HG03025 (cell line): ENCODE results near the gene IRF6.

Experiments
- ATAC-seq: cut with Tn5 transposase; IDR thresholded peaks from one replicate; pipeline ENCODE4 v1.9.1; 2021; ENCODE audit warnings: mild to moderate bottlenecking, moderate library complexity; ENCODE audit not compliant: unreplicated experiment, low FRiP score

IRF6 gene

DNA sequence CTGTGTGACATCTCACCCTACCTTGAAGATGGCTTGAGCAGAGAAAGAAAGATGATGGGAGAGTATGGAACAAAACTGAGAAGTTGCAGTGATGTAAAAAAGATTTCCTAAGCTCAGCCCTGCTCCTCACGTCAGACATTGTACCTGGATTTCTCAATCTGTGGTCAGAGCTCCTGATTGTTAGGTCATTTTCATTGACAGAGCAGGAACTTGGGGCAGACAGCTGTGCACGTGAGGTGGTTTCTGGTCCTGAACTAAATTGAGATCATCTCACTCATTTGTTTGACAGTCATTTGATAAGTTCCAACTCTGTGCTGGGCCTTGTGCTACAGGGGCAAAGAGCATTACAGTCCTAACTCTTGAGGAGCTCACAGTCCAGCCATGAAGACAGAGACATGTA is 39.9 kb downstream of the IRF6 start:
- ATAC-seq: no peak

- ATAC-seq: no peak
These were observed 44.8 kb downstream of the IRF6 start for GRCh38 chr1:209761011-209761635.

DNA sequence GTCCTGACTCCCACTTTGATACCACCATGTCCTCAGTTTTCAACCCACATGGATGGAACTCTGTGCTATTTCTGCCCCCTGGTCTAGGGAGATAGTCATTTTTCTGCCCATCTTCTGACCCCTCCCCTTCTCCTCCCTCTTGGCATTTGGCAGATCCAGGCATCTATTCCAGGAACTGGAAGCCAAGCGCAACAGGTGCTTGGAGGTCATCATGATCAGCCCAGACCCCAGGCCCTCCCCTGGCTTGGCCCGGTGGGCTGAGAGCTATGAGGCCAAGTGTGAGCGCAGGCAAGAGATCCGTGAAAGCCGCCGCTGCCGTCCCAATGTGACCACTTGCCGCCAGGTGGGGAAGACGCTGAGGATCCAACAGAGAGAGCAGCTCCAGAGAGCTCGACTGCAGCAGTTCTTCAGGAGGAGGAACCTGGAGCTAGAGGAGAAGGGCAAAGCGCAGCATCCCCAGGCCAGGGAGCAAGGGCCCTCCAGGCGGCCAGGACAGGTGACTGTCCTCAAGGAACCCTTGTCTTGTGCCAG is 46.0 kb downstream of the IRF6 start:
- no peak for ATAC-seq

- no peak for ATAC-seq
These were observed 47.5 kb downstream of the IRF6 start for GRCh38 chr1:209758400-209758799.

DNA sequence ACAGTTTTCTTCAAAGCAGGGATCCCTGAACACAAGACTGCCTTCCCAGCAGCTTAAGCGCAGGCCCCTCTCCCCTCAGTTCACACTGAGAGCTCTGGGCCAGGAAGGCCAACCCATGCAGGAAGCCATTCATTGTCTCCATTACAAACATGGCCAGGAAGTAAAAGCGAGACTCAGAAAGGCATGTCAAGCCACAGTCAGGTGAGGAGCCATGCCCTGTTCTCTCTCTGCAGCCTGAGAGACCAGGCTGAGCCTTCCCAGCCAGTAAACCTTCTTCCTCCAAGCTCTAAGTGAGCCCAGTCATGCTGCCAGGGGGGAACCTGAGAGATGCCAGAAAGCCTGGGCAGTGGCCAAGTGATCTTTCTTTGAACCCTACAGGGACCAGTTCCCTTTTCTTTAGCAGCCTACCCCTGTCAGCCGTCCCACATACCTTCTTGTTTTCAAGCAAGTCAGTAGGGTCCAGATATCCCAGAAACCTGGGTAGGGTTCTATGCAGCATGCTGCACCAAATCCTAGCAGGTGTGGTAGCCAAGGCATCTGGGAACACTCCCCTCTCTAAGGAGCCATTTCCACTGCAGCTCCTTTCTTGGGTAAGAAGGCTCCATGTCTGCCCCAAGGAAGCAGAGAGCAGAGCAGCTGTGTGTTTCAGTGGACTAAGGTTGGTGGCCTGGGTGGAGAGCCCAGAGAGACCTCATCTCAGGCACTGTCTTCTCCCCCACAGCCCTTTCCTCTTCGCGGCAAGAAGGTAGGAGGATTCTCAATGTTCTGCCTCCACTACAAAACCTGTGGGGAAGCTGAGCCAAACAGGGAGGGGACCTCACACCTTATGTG is 49.1 kb downstream of the IRF6 start:
- peak; percentile 35 for ATAC-seq

GRCh38 chr1:209755926-209756614 is 49.9 kb downstream of the IRF6 start, which contains the start of gene TRAF3IP3:
Gene TRAF3IP3 (plus strand): TSS chr1:209756053. CDS start chr1:209760040, 3,987 bp downstream.
- peak; percentile 75 for ATAC-seq

DNA sequence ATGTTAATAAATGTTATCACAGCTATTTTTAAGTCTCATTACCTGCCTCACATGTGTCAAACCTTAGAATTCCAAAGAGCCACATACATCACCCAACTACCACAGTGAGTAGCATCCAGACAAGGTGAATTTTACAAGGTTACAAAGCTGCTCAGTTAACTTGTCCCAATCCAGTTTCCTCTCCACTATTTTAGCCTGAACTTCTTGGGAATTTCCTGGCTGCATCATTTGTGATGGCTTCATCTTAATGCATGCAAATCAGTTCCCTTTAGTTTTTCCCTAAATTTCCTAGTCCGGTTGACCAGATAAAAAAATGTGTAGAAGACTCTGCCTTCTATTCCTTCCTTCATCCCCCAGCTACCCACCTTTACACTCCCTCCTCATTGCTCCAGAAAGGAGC is 50.7 kb downstream of the IRF6 start:
- ATAC-seq: no peak

GRCh38 chr1:209752890-209753289 is 53.1 kb downstream of the IRF6 start:
- no peak for ATAC-seq

GRCh38 chr1:209751627-209752231 is 54.2 kb downstream of the IRF6 start:
- peak; percentile 47 for ATAC-seq

DNA sequence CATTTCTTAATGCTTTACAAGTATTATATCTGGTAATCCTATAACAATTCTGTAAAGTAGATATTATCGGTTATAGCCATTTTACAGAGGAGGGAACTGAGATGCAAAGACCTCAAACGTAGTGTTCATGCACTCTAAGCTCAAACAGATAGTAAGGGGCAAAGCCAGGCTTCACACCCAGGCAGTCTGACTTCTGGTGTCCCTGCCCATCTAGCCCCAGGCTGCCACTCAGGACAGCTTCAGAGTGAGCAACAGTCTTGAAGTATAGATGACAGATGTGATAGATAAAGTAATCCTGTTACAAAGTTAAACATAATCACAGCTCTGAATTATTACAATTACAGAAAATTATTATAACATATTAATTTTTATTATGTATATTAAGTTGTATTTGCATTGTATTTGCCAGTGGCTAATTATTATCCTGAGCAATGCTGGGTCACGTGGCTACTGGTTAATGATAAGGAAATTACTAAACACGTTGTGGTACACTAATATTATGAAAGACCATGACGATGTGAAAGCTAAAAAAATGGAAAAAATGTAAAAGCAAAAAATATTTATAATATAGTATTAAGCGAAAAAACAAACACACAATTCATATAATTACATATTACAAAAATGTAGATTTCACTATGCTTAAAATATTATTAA is 56.1 kb downstream of the IRF6 start:
- no peak for ATAC-seq

- ATAC-seq: no peak
These were observed 56.7 kb downstream of the IRF6 start for GRCh38 chr1:209749205-209749604.

GRCh38 chr1:209748620-209749019 is 57.3 kb downstream of the IRF6 start:
- ATAC-seq: no peak

DNA sequence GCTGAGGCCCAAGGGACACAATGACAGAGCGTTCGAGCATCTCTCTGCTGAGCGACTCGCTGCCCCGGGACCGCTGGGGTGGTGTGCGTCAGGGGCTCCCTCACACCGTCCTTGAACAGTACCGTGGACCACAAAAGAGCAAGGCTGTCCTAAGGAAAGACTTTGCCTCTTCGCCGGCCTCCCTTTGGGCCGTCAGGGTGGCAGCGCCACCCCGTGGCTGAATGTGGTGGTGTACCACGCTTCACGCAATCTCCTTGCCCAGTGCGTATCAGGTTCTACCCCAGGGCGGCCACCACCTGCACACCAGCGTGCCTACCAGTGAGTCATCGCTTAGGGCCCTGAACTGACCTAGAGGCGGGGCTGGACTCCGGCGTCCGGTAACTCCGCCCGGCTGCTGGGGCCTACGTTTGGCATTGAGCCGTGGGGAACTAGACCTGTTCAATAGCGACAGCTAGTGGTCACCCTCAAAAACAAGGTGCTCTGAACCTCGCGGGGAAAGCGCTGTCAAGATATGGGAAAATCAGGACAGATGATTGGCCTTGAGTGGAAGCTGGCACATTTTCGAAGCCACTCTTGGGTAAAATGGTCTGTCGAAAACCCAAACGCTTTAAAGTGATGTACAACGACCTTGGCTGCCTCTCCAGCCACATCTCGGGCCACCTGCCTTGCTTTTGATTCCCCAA is 58.2 kb downstream of the IRF6 start:
- ATAC-seq: peak; percentile 76

DNA sequence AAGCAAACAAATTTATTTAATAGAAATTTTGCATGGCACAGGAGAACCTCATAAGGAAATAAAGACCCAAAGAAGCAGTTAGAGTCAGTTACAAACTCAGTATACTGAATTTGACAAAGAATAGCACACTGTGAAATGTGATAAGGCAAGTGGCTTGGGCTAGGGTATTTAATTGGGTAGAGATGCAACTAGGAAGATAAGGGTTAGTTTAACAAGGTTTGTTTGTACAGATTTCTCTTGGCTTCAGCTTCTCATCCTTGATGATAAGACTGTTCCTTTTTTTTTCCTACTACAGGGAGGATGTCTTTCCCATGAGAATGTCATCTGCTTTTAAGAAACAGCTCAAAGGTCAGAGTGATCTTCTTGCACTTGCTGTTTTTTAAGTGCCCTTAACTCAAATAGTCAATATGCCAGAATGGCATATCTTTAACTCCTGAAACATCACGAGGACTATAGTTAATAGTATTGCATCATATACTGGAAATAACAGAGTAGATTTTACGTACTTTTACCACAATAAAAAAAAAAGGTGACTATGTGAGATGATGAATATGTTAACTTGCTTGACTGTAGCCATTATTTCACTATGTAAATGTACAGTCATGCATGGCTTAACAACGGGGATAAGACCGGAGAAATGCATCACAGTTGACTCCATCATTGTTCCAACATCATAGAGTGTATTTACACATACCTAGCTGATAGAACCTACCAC is 59.3 kb downstream of the IRF6 start:
- no peak for ATAC-seq

DNA sequence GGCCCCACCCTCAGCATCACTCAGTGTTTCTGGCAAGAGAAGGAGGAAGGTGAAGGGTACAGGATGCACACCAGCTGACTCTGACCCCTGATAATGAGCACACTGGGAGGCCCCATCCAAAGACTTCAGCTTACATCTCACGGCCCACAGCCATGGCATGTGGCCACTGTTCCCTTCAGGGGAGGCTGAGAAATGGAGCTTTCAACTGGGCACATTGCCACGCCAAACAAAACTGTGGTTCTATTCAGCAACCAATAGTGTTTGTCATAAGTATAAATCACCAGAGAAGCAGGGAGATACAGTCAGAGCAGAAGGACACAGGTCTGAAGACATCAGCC is 62.8 kb downstream of the IRF6 start:
- ATAC-seq: no peak

GRCh38 chr1:209742409-209743144 is 63.4 kb downstream of the IRF6 start:
- no peak for ATAC-seq

- ATAC-seq: no peak
These were observed 64.1 kb downstream of the IRF6 start for GRCh38 chr1:209741889-209742288.

GRCh38 chr1:209741193-209741592 is 64.7 kb downstream of the IRF6 start:
- ATAC-seq: no peak
